HG03095 (cell line): ENCODE measurements around the gene MREG.
A peak's percentile ranks its signal among the peaks of the same experiment; 100 is the strongest.
"Not testable (repeated sequence)": the region's sequence is repeated elsewhere in the genome, so short reads cannot be mapped to it uniquely, and the experiment has no call there.

Experiments used
- ATAC-seq: cut with Tn5 transposase; IDR thresholded peaks from one replicate; pipeline ENCODE4 v1.9.1; 2021; ENCODE audit warnings: moderate library complexity; ENCODE audit not compliant: unreplicated experiment

The MREG gene

DNA sequence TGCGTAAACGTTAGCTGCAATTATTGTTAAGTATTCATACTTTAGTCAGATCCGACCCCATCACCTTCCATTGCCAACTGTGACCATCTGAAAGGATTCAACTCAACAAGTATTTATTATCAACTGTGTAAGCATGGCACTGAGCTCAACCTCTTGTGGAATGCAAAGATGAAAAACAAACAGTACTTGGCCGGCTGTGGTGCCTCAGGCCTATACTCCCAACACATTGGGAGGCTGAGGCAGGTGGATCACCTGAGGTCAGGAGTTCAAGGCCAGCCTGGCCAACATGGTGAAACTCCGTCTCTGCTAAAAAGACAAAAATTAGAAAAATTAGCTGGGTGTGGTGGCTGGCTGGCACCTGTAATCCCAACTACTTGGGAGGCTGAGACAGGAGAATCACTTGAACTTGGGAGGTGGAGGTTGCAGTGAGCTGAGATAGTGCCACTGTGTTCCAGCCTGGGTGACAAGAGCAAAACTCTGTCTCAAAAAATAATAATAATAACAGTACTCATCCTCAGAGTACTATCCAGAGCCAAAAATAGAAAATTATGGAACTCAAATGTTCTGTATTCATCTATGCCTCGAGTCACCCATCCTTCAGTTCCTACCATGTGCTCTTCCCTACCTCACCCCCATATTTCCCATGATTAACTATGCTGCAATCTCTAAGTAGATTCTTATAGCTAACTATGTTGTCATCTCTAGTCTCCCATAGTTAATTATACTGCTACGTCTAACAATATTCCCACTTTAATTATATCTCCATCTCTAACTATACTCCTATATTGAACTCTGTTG, 8.6 kb upstream of the MREG start:
- ATAC-seq, result no peak

DNA sequence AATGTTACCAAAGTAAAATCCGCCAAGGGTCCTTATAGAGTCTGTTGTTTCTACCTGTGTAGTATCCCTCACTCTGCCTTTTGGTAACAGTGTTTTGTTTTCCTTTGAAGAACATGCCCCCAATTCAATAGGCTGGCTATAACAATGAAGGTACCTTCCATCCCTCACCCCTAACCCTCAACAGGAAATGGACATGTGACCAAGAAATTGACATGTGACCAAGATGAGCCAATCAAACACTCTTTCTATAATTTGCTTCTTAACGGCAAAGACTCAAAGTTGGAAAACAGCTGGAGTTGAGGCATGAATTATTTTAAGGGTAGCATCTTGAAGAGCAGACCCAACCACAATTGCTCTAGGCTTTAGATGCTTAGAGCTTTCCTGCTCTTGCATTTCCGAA, 5.4 kb upstream of the MREG start:
- no peak for ATAC-seq

DNA sequence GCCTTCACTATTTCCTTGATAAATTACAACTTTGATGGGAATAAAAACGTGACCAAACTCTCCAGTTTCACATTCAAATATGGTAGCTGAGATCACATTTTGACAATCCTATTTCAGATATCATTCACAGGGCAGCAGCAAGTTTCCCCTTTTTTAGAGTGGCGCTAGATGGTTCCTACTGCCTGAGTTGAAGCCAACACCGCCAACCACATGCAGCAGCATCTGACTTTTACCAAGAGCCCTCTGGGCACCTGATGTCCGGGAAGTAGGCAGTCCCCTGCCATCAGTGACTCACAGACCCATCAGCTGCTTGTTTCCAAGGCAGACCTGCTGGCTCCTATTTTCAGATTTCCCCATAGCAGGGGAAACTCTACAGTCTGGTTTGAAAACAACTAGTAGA, 4.0 kb upstream of the MREG start:
- no peak for ATAC-seq

DNA sequence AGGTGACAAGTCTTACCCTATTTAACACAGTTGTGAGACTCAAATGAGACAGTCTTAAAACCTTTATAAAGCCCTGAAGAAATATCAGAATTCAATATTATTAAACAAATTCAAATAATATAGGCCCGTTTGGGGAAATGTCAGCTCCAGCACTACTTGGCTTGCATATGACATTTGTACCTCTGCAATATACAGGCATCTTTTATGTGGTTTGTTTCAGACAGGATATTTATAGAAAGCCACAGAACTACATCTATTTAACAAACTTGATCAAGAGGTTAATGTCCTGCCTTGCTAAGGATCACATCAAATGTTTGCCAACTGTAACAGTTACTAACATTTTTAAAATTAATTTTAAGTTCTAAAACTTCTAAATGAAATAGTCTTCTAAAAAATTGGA, 3.2 kb upstream of the MREG start:
- no peak for ATAC-seq

DNA sequence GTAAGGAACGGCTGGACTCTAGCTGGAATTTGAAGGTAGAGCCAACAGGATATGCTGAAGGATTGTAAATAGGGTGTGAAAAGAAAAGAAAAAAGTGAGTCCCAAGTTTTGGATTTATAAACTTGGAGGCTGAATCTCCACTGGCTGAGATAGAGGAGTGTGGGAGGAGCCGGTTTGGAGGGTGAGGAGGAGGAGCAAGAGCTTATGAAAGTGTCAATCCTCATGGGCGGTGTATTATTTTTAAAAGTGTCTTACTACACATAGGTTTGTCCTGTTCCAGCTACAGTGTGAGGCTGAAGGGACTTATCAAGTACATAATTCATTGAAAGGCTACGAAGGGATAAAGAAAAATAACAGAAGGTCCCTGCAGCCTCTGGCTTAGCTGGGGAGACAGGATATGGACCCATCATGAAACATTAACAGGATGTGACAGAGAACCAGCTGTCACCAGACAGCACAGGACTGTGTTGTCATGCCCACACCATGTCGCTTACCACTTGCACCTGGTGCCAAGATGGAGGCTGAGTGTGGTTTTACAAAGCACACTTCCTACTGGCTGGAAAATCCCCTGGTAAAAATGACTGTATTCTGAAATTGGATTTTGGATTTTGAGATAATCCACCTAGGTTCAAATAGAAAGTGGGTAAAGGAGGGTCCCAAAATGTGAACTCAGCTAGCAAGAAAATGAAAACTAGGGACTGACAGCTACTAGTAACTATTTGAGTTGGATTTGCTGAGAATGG, 2.5 kb upstream of the MREG start:
- peak; percentile 79 for ATAC-seq

DNA sequence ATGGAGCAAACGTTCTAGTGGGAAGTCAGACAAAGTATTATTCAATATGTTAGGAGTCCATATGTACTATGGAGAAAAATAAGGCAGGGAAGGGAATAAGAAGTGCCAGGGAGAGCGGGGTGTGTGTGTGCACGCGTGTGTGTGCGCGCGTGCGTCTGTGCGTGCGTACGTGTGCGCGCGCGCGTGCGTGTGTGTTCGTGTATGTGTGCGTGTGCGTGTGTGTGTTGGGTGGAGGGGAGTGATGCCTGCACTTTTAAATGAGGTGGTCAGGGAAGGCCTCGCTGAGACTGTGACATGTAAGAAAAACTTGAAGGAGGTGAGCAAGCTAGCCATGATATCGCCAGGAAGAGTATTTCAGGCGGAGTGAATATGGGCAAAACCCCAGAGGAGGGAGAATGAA, 1.6 kb upstream of the MREG start:
- ATAC-seq, result no peak

DNA sequence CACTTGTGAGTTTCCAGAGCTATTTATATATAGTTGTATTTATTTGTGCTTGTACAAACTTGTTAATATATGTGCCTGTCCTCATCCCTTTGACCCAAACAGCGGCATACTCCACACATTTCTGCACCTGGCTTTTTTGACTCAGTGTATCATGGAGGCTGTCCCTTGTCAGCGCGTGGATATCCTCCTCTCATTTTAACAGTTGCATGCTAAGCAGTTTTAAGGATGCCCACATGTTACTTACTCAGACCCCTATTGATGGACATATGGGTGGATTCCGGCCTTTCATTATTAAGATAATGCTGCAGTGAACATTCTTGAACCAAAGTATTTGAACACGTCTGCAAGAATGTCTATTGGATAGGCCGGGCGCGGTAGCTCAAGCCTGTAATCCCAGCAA, 655 bp upstream of the MREG start:
- ATAC-seq, result no peak

DNA sequence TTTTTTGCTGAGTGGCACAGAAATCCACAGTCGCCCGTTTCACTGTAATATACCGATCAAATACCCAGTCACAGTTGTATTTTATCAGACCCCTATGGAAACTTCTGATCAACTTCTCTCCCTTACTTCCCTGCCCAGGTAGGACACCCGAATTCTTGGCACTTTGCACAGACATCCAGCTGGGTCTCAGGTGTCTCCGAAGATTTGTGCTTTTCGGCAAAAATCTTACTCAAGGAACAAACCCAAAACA, 596 bp downstream of the MREG start:
- ATAC-seq, result no peak

DNA sequence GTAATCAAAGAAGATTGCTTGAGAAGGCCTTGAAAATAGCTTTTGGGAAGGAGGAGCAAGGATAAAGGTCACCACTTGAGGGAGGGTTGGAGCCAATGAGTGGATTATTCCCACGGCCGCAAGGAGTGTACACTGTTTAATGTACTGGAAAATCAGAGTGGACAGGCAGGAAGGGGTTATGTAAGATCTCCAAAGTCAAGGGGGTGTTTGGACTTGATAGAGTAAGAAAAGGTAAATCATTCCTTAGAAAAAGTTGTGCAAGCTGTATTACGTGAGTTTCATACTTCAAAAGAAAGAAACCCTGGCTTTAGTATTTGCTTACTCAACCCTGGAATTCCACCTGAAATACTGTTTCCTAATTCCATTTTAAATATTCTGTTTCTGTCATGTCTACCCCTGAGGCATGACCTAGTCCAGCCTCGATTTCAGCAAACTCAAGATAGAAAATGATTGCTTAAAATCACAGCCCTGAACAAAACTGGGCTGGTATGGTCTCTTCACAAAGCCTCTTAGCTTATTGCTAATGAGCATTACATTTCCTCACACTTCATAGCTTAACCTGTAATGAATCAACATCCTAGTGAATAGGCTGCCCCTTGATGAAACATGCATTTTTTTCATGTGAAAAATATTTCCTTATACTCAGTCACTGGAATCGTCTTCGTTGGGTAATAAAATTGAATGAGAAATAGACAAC, 1.1 kb downstream of the MREG start:
- ATAC-seq, result no peak

DNA sequence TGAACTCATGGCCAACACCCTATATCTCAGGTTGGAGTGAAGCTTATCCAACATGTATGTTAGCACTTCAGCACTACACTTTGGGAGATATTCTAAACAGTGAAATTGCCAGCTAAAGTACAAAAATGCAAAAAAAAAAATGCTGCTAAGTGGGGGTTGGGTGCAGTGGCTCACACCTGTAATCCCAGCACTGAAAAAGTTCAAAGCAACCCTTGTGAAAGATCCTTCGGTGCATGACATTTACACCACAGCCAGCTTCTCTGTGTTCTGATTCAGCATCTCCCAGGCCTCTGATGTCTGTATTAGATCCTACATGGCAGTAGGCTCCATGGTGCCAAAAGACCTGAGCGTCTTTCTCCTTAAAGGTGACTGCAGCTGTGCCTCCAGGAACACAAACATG, 4.1 kb downstream of the MREG start:
- not testable (repeated sequence) for ATAC-seq

DNA sequence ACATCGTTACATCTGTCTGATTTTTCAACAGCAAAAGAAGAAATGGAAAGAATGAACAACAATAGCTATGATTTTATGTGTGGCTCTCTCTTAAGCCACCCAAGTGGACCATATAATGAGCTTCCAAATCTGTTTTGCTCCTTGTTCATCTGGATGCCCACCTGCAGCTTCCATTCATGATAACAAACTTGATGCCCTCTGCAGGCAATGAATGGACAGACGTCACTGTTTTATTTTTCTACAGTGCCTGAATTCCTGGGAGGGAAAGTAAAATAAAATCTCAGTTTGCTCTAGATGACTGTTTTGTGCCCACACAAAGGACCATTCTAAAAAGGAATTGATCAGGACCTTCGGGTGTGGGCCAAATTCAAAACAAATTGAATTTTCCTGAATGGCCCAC, 5.0 kb downstream of the MREG start:
- no peak for ATAC-seq

DNA sequence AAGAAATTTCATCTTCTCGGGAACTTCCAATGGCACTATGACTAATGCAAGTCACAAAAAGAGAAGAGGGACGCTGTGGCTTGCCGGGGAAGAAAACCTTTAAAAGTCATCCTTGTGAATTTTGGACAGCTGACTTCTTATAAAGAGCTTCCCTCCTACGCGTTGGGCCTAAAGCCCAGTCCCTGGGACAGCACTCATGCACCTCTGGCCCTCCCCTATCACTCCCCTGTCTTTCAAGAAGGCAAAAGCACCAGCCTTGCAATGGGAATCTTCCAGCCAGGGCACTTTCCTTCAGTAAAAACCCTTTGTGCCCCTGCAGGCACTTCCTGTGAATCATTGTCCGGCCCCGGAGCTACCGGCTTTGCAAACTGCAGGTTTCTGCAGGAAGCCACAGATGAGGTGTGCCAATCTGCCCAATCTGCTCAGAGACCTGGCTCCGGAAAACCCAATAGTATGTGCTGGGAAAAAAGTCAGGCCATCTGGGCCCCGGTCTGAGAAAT, 7.1 kb downstream of the MREG start:
- ATAC-seq, result peak; percentile 38

DNA sequence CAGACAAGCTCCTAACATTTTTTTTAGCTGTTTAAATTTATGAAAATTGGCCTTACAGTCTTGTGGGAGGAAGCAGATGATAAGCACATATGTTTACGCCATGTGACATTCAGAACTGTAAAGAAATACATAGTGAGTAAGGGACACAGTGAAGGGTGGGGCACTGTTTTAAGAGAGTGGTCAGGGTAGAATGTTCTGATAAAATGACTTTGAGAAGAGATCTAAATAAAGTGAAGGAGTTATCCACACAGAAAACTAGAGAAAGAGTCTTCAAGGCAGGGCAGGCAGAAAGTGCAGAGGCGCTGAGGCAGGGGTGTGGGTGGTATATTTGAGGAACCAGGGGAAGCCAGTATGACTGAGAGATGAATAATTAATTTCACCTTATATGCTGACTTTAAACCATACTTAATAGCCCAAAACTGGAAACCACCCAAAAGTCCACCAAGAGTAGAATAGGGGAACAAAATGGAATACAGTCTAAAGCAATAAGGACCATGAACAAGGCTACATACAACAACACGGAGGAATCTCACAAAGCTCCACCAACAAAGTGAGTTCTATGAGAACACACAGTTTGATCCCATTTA, 8.6 kb downstream of the MREG start:
- no peak for ATAC-seq

DNA sequence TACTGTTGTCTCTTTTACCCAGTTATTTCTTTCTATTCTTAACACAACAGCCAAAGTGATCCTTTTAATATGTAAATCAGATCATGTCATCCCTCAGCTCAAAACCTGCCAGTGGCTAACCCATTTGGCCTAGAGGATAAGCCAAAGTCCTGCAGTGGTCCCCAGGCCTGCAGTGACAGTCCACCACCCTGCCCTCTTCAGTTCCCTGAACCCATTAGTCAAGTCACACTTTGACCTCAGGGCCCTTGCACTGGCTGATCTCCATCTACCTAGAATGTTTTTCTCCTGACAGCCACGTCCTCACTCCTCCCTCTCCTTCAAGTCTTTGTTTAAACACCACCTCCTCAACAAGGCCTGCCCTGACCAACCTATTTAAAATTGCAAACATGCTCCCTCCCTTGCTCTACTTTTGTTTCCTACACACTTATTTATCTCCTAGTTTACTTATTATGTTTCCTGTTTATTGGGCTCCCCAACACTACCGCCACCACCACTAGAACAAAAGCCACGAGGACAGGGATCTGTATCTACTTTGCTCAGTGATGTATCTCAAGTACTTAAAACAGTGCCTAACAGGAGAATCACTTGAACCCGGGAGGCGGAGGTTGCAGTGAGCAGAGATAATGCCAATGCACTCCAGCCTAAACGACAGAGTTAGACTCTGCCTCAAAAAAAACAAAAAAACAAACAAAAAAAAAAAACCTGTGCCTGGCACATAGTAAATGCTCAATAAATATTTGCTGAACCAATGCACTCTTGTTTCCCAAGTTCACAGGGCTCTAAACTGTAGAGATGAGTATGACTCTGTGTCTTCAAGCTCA, 9.3 kb downstream of the MREG start:
- no peak for ATAC-seq

DNA sequence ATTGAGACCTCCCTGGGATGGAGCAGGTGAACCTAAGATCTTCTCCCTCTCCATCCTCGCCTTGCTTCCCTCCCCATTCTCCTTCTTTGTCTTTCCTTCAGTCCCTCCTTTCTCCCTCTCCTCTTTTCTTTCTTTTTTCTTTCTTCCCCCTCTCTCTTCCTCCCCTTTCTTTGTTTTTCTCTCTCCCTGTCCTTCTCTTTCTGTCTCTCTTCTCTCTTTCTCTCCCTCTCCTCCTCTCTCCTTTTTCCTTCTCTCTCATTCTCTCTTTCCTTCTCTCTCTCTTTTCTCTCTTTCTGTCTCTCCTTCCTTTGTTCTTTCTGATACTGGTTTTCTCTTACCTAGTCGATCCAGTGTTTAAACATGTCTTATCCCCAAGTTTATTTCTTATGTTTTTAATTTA, 10.7 kb downstream of the MREG start:
- ATAC-seq, result no peak

DNA sequence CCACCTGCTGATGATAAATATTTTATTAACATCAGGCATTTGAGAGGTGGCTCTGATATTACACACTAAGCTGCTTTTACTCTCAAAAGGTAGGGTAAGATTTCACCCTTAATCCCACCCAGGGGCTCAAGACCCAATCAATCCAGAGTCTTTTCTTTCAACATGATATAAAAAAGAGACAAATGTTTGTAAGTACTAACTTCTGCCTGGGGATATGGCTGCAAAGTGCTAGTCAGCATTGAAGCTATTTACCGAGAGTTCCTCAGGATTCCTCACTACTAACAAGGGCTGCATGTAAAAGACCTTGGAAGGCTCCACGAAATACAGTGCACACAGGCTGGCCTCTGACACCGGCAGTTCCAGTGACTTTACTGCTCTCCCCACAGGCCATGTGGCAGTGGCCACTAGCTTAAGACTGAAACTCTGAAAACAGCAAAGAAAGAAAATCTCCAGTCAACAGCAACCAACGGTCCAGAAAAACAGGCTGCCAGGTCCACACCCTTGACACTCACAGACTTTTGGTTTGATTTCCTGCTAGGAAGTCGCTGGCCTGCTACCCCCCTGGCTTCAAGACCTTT, 11.2 kb downstream of the MREG start:
- ATAC-seq, result no peak

DNA sequence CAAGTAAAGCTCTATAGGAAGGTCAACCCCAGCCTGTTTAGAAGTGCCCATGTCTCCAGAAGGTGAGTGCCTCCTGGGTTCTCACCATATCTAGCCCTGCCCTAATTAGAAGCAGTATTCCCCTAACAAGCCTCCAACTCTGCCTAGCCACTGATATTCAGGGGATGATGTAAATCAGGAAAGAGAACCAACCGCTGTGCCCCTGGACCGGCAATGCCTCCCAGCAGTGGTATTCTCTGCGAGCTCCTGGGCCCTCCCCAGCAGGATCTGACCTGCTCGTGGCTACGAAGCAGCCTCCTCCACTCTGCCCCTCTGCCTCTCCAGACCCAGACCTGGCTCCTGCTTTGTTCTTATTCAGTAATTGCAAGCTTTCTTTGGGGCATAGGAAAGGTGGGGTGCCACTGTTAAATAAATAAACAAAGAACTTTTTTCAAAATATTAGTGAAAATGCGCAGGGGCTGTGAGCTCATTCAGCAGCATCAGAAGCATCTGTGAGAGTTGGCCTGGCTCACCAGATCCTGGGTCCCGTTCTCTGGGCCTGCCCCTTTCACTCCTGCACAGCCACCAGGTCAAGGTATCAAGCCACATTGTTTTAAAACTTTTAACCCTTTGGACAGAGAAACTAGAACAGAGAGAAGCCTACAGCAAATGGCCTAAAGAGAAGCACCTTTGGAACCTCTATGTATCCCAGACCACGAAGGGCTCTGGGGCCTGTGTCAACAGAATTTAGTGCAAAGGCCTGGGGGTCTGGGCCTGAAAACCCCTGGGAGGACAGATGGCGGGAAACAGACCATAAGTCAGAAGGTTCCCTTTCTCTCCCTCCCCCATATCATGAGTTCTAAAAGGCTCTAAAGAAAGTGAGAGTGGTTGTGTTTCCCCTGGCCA, 11.9 kb downstream of the MREG start:
- no peak for ATAC-seq

DNA sequence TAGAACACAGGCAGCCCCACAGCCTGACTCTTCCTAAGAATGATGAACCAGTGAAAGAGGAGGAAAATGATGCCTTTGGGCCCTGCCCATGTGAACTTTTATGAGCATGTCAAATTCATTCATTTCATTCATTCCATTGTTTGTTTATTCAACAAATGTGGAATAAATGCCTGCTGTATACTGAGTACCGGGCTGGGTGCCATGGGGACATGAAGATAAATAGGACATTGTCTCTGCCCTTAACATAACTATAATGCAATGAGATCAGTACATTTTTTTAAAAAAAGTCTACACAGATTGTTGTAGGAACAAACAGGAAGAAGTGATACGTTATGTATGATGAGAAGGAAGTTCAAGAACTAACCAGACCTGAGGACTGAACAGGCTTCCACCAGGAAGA, 14.7 kb downstream of the MREG start:
- no peak for ATAC-seq

DNA sequence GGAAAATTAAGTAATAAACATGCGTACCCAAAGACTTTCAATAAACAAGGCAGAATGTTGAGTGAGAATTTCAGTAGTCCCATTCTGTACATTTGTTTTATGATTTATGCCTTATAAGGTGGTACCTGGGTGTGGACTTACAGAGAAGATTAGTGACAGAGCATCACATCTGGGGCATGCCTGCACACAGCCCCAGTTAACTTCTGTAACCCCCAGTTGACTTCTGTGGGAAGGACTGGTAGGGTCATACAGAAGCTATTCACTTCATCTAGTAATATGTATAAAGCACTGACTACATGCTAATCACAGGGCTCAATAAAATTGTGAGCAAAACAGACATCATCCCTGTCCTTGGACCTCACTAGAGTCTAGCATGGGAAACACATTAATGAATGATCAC, 16.1 kb downstream of the MREG start:
- no peak for ATAC-seq

DNA sequence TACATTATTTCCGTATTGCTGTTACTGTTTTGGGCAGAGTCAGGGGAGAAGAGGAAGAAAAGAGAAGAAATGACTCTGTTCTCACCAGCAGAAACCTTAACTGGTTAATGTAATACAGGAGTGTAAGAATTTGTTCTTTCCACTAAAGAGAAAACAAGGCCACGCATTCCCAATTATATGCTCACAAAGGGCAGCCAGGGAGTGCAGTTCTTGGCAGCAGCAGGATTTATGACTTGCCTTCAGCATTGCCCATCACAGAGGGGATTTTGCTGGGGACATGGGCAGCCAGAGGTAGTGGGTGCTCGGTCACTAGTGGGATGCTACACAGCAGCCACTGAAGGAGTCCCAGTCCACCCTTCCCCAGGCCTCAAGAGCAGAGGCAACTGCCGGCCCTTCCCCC, 18.4 kb downstream of the MREG start:
- no peak for ATAC-seq
